Prostate gland (tissue), 2 donors: ENCODE data around the gene ARPIN. TPM values are rescaled to one million over a fixed set of nuclear protein-coding genes. Genes with fewer than 3 reads are reported as not detected.

Source experiments
- DNase-seq: peaks from one replicate; pipeline ENCODE4 v3.0.0-alpha.2; 2019; ENCODE audit warnings: low spot score
- H3K27ac ChIP-seq, 2 donors: fragments of 200-600 bp; sonication (generic); 2 replicates each; pipeline ENCODE4 v1.5.1; 2017 to 2019
- H3K27me3 ChIP-seq: fragments of 200-600 bp; sonication (generic); replicated peaks from 2 replicates; pipeline ENCODE4 v1.5.1; 2019; ENCODE audit not compliant: insufficient read depth
- H3K36me3 ChIP-seq, 2 donors: fragments of 200-600 bp; sonication (generic); 1 replicate in 1 of 2; 2 replicates in 1 of 2; pipeline versions ENCODE4 v1.5.1 to v1.8.1; 2017 to 2019
- H3K4me1 ChIP-seq: fragments of 200-600 bp; sonication (generic); replicated peaks from 2 replicates; pipeline ENCODE4 v1.5.1; 2019
- H3K4me3 ChIP-seq, 2 donors: fragments of 200-600 bp; sonication (generic); 2 replicates each; pipeline ENCODE4 v1.5.1; 2017 to 2019
- H3K9me3 ChIP-seq: fragments of 200-600 bp; sonication (generic); 2 replicates; pipeline ENCODE4 v1.5.1; 2017
- CTCF ChIP-seq, 4 experiments: fragments of 200-600 bp in 2 of 4; fragments of 450-650 bp in 2 of 4; sonication (generic) in 2 of 4; IDR thresholded peaks; 1 replicate in 3 of 4; 2 replicates in 1 of 4; pipeline ENCODE4 v1.5.1; 2016 to 2019; ENCODE audit warnings: antibody characterized with exemption in 4 of 4, mild to moderate bottlenecking in 2 of 4, moderate library complexity in 2 of 4
- POLR2A ChIP-seq: fragments of 450-650 bp; IDR thresholded peaks from one replicate; pipeline ENCODE4 v1.6.1; 2016; ENCODE audit warnings: antibody characterized with exemption, mild to moderate bottlenecking
- POLR2AphosphoS5 ChIP-seq: sonication (generic); formaldehyde crosslinking; IDR thresholded peaks from one replicate; pipeline ENCODE4 v1.6.1; 2017; ENCODE audit warnings: antibody characterized with exemption
- WGBS: methylation state at CpG from one replicate; pipeline ENCODE4 v1.1.5; 2018; 5-methylcytosine and 5-hydroxymethylcytosine counted together
- intact Hi-C: fragments of 100-400 bp; cut with DNase I; formaldehyde crosslinking; loops from one replicate; pipeline ENCODE4 v1.14.2; 2022
- total RNA-seq, 2 donors: library from RNA; depleted of rRNA; stranded (reverse); fragments of >200 nt; gene quantifications; one replicate each; pipeline ENCODE4 v1.1.0, GENCODE V29; 2016

The ARPIN gene
- total RNA-seq, 2 donors from 2014 or later = 18.7 to 39.5 TPM

- Histone ChIP-seq H3K4me3 (no peak overlapping the region), H3K27me3 (no peaks in the 10 kb centered on the region), H3K36me3 (peaks cover 3 to 8% of the 10 kb centered on the region in 2 donors), H3K4me1 (no peaks in the 10 kb centered on the region), H3K9me3 (no peaks in the 10 kb centered on the region), H3K27ac (no peak overlapping the region)
- TF ChIP-seq POLR2AphosphoS5 = no peak
- TF ChIP-seq POLR2A = no peak
- no peak for TF ChIP-seq CTCF (IDR thresholded peaks at IDR 0.05)
- intact Hi-C loops = loop anchor here (10.0 kb wide), 1 partner anchor 310 kb away; no protein-coding TSS in a partner anchor
- no peak for DNase-seq
- WGBS = 95% methylated on average over 5 of the region's 5 CpGs
Measured at GRCh38 chr15:89904519-89904918, 8.2 kb downstream of the ARPIN start.

GRCh38 chr15:89903858-89904130 lies 9.0 kb downstream of the ARPIN start:
- DNase-seq = no peak
- TF ChIP-seq POLR2AphosphoS5 = no peak
- TF ChIP-seq POLR2A = no peak
- no peak for TF ChIP-seq CTCF (IDR thresholded peaks at IDR 0.05)
- WGBS = 93% methylated on average over 11 of the region's 11 CpGs
- H3K9me3 ChIP-seq = no peaks in the 10 kb centered on the region
- H3K27me3 ChIP-seq = no peaks in the 10 kb centered on the region
- no peaks in the 10 kb centered on the region for H3K4me1 ChIP-seq
- H3K36me3 ChIP-seq = peaks cover 3 to 8% of the 10 kb centered on the region in 2 donors
- H3K4me3 ChIP-seq = no peak overlapping the region
- intact Hi-C loops = loop anchor here (10.0 kb wide), 1 partner anchor 311 kb away; no protein-coding TSS in a partner anchor
- no peak overlapping the region for H3K27ac ChIP-seq

GRCh38 chr15:89903015-89903857 lies 9.5 kb downstream of the ARPIN start:
- no peak for DNase-seq
- TF ChIP-seq POLR2AphosphoS5 = no peak
- TF ChIP-seq POLR2A = no peak
- TF ChIP-seq CTCF (IDR thresholded peaks at IDR 0.05) = no peak
- H3K4me1 ChIP-seq = no peaks in the 10 kb centered on the region
- H3K27me3 ChIP-seq = no peaks in the 10 kb centered on the region
- no peak overlapping the region for H3K4me3 ChIP-seq
- no peak overlapping the region for H3K27ac ChIP-seq
- H3K36me3 ChIP-seq = peaks cover 3 to 8% of the 10 kb centered on the region in 2 donors
- 95% methylated on average over 15 of the region's 15 CpGs for WGBS
- intact Hi-C loops = loop anchor here (10.0 kb wide), 1 partner anchor 312 kb away; no protein-coding TSS in a partner anchor
- no peaks in the 10 kb centered on the region for H3K9me3 ChIP-seq

- TF ChIP-seq POLR2A = no peak
- TF ChIP-seq CTCF (IDR thresholded peaks at IDR 0.05) = no peak
- TF ChIP-seq POLR2AphosphoS5 = no peak
- Histone ChIP-seq H3K36me3 (peaks cover 3 to 8% of the 10 kb centered on the region in 2 donors), H3K4me1 (no peaks in the 10 kb centered on the region), H3K27me3 (no peaks in the 10 kb centered on the region), H3K27ac (no peak overlapping the region), H3K4me3 (no peak overlapping the region), H3K9me3 (no peaks in the 10 kb centered on the region)
- intact Hi-C loops = loop anchor here (10.0 kb wide), 1 partner anchor 314 kb away; no protein-coding TSS in a partner anchor
- WGBS = 81% methylated on average over 6 of the region's 6 CpGs
- no peak for DNase-seq
Measured at GRCh38 chr15:89900849-89901248, 11.9 kb downstream of the ARPIN start.
